Liver (tissue), 2 donors: Measurements from ENCODE around the gene RFPL1.

ENCODE experiments used
- CTCF ChIP-seq: fragments of 150-350 bp; IDR thresholded peaks from 2 replicates; pipeline ENCODE4 v1.5.1; 2017; ENCODE audit warnings: improper control_type of control experiment, low read depth, low read length; ENCODE audit not compliant: missing input control
- REST ChIP-seq: IDR thresholded peaks from 2 replicates; pipeline ENCODE4 v1.6.1; 2016; ENCODE audit warnings: antibody characterized with exemption, mild to moderate bottlenecking
- TF ChIP-seq, protein P1 (sequence below): IDR thresholded peaks from 2 replicates; pipeline ENCODE4 v1.6.1; 2016; ENCODE audit warnings: antibody characterized with exemption
- donor health status: healthy.

DNA sequence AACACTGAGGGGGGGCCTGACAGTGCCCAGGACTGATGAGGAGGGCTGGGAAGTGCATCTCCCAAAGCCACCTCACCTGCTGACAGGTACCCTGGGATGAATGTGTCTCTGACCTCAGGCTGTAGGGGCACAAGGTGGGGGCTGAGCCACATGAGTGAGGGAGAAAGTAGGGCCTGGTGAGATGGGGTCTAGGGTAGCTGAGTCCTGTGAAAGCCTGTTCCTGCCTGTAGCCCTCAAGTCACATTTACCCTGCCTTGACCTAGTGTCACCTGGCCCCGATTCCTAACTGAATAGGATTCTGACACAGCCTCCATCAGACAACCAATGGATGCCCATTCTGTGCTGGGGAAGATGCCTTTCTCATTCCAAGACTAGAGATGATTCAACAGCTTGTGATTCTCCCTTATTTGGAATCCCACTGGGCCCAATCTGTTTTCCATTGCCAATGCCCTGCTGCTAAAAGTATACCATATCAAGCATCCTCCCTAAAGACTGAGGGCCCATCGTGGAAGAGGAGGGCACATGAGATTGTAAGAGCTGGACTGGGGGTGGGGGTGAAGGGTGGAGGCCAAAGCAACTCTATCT, 11.1 kb upstream of the RFPL1 start:
- TF ChIP-seq REST (no peak), CTCF (no peak)
- TF ChIP-seq, protein P1, sequence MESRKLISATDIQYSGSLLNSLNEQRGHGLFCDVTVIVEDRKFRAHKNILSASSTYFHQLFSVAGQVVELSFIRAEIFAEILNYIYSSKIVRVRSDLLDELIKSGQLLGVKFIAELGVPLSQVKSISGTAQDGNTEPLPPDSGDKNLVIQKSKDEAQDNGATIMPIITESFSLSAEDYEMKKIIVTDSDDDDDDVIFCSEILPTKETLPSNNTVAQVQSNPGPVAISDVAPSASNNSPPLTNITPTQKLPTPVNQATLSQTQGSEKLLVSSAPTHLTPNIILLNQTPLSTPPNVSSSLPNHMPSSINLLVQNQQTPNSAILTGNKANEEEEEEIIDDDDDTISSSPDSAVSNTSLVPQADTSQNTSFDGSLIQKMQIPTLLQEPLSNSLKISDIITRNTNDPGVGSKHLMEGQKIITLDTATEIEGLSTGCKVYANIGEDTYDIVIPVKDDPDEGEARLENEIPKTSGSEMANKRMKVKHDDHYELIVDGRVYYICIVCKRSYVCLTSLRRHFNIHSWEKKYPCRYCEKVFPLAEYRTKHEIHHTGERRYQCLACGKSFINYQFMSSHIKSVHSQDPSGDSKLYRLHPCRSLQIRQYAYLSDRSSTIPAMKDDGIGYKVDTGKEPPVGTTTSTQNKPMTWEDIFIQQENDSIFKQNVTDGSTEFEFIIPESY = no peak
